ENCODE data around the gene POU3F2.

GRCh38 chr6:98877250-98877649 is 42.9 kb downstream of the POU3F2 start:
- TF ChIP-seq CTCF (IDR thresholded peaks at IDR 0.05) = no peak
- no peak for TF ChIP-seq EZH2 (IDR thresholded peaks at IDR 0.05)
- TF ChIP-seq EZH2phosphoT487 (IDR thresholded peaks at IDR 0.05) = no peak
